GM21390 (cell line): ENCODE results near the gene SH3BP4.
"Not testable (repeated sequence)": the region's sequence is repeated elsewhere in the genome, so short reads cannot be mapped to it uniquely, and the experiment has no call there.

Experiments used
- ATAC-seq: cut with Tn5 transposase; IDR thresholded peaks from one replicate; pipeline ENCODE4 v1.9.1; 2021; ENCODE audit not compliant: unreplicated experiment

SH3BP4 gene

GRCh38 chr2:235052514-235053354 is 100.9 kb downstream of the SH3BP4 start:
- no peak for ATAC-seq

DNA sequence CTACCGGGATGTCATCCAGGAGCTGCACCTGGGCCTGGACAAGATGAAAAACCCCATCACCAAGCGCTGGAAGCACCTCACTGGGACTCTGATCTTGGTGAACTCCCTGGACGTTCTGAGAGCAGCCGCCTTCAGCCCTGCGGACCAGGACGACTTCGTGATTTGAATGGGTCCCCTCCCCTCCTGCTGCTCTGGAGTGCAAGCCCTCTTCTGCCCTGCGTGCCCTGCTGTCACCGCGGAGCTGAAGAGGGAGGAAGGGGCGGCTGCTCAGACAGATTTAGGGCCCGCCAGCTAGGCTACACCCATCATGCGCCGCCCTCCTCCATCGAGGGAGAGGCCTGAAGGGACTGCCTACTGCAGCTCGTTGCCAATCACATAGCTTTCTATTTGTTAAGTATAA is 101.8 kb downstream of the SH3BP4 start:
- ATAC-seq = no peak

GRCh38 chr2:235054475-235054874 is 102.7 kb downstream of the SH3BP4 start:
- ATAC-seq = no peak

GRCh38 chr2:235054919-235055318 is 103.1 kb downstream of the SH3BP4 start:
- ATAC-seq = no peak

- ATAC-seq = no peak
Measured at GRCh38 chr2:235055891-235056516, 104.2 kb downstream of the SH3BP4 start.

DNA sequence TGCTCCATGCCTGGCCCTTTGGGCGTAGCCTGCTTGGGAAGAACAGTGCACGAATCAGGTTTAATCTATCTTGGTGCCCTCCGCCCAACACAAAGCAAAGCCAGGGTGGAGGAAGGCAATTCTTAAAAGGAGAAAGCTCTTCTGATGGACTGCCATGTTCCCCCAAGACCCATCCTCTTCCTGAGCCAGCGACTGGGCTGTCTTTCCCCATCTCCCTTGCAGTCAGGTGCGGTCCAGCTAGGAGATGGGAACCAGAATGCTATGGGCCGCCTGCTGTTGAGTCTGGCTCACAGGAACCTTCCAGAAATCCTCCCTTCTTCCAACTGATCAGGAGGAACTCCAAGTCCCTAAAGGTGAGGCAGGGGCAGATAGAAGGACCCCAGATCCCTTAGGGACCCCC is 105.0 kb downstream of the SH3BP4 start:
- ATAC-seq = no peak

DNA sequence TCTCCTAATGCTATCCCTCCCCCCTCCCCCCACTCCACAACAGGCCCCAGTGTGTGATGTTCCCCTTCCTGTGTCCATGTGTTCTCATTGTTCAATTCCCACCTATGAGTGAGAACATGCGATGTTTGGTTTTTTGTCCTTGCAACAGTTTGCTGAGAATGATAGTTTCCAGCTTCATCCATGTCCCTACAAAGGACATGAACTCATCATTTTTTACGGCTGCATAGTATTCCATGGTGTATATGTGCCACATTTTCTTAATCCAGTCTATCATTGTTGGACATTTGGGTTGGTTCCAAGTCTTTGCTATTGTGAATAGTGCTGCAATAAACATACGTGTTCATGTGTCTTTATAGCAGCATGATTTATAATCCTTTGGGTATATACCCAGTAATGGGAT is 105.8 kb downstream of the SH3BP4 start:
- not testable (repeated sequence) for ATAC-seq

DNA sequence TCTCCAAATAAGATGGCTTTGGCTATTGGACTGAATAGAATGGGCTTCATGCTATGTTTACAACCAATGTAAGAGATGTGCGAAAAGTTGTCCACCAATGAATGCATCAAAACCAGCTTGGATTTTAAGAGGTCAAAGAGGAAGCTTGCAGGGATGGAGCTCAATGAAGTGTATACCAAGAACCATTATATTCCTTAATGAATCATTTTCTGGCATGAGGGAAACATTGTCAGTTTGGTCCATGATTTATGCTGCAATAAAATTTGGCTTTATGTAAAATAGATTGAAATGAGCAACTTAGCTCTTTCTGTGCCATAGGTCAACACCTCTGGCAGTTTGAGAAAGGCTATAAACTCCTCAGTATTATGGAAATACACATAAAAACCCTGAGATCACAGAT is 107.3 kb downstream of the SH3BP4 start:
- no peak for ATAC-seq

DNA sequence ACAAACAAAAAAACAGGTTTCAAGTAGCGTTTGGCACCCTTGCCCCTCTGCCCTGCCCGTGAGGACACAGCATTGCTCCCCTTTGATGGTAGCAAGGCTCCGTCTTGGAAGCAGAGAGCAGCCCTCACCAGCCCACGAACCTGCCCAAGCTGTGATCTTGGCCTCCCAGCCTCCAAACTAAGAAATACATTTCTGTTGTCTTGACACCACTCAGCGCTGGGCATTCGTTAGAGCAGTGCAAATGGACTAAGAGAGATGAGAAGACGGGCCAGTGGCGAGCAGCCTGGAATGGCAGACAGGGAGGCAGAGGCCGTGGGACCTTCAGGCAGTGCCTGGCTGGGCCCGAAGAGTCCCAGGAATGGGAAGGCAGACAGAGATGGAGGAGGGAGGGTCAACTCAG is 109.8 kb downstream of the SH3BP4 start:
- no peak for ATAC-seq

- no peak for ATAC-seq
Measured at GRCh38 chr2:235063471-235063961, 111.7 kb downstream of the SH3BP4 start.

DNA sequence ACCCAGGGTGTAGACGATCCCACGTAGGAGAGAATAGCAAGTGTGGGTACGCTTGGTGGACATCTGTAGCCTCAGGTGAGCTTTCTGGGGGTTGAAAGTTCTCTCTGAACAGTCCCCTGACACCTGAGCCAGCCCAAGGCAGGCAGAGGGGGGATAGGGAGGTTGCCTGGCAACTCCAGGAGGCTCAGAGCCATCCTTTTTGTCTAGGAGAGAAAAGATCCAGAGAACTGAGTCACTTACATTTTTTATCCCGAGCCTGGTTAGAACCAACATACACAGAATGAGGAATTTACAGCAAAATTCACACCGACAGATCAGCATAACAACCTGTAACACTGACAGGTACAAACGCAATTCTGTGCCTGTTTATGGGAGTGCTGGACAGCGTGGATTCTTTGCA is 113.2 kb downstream of the SH3BP4 start:
- ATAC-seq = no peak

DNA sequence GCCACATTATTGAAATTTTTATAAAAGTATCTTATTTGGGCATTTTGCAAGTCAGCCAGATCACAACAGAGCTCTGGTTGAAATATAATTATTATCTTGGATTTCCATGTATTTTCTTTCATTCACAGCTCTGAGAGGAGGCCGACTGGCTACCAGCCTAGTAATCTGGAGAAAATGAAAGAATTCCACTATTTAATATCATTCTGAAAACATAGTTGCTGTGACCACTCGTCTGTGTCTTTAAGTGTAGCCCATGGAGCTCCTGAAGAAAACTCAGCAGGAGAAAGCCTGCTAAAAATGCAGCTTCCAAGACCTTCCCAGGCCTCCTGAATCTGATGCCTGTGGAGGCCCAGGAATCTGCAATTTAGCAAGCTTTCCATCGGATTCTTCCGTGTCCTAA is 114.7 kb downstream of the SH3BP4 start:
- no peak for ATAC-seq

DNA sequence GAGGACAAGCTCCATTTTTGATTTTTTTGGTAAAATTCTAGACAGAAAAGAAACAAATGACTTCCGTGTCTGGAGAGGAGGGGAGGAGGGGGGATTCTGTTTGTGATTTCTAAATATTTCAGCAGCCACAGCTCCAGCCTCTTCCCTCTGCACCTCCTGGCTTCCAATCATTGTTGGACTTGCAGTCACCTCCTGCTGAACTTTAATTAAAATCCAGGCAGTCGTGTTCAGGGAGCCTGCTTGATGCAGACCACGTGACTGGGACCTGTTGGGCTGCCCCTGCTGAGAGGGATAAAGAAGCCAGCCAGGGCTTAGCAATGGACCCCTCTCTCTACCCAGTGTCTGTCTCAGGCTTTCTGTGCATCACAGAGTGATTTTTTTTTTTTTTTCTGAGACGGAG is 115.1 kb downstream of the SH3BP4 start:
- no peak for ATAC-seq

DNA sequence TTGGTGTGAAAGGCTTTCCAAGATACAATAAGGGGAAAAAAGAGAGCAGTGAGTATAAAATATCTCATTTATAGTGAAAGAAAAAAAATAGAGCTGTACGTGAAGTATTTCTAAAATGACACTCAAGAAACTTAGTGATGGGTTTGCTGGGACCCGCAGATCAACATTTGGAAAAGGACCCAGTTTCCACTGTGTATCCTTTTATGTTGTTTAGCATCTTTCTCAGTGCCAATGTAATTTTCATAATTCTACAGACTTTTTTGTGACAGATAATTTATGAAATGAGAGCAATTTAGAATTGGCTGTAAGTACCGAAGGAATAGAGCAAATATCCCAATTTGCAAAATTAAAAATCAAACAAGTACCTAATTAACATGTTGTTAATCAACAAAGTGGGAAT is 116.9 kb downstream of the SH3BP4 start:
- ATAC-seq = no peak

DNA sequence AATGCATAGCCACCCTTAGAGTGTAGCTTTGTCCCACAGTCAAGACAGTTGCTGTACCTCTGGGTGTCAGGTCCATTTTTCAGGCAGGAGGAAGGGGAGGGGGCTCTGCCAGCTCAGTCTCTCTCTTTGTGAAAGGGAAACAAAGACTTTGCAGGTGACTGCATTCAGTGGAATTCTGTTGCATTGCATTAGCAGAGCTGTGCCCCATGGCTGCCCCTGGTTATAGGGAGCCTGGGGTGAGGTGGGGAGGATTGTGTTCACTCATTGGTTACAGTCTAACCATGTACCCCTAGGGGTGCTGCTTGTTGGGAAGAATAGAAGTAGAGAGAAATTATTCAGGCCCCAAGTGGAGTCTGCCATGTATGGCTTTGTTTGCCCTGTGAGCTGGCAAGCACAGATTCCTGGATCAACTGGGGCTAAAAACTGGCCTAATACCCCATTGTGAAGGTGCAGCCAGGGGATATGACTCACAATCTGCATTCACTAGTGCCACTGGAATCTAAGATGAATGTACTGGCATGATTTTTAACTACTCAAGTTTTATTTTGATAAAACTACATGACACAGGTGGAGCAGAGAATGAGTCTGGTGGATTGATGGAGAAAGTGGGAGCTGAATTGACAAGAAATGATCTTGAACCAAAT is 118.4 kb downstream of the SH3BP4 start:
- ATAC-seq = no peak

GRCh38 chr2:235073868-235074413 is 122.1 kb downstream of the SH3BP4 start:
- ATAC-seq = no peak

DNA sequence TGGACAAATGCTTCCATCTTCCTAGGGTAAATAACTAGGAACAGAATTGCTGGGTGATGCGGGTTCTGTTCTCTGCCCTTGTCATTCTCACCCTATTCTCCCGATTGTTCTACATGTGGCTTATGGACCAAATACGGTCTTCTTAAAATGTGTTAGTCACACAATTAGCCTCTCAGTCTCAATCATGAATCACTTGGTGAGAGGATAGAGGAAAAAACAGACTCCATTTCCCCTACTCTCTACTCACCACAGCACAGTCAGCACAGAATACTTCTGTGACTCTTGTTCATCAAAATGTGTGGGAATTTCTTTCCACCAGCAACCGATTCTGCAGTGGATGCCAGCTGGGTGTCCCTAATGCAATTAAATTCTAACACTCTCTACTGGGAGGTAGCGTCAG is 125.2 kb downstream of the SH3BP4 start:
- no peak for ATAC-seq

DNA sequence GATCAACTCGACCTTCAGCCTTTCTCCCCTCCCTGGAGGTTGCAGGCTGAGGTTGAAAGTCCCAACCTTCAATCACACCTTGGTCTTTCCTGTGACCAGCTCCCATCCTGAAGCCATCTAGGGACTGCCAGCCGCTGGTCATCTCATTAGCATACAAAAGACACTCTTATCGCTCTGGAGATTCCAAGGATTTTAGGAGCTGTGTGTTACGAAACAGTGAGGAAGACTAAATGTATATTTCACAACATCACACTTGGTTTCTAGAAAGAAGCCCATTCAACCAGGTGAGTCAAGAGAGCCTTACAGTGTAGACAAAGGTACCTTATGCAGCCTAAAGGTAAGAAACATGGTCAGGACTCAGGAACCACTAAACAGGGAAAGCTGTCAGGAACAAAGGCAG is 126.4 kb downstream of the SH3BP4 start:
- no peak for ATAC-seq

DNA sequence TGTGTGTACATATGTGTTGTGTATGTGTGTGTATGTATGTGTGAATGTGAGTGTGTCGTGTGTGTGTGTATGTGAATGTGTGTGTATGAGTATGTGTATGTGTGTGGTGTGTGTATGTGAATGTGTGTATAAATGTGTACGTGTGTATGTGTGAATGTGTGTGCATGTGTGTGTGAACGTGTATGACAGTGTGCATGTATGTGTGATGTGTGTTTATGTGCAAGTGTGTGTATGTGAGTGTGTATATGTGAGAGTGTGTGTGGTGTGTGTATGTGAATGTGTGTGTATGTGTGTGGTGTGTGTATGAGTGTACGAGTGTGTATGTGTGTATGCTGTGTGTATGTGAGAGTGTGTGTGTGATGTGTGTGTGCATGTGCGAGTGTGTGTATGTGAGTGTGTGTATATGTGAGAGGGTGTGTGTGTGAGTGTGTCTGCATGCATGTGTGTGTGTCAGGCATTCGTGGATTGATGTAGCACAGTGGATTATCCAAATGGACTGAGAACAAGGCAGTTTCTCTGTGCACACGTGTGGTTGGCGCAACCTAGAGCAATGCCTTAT is 127.2 kb downstream of the SH3BP4 start:
- no peak for ATAC-seq

DNA sequence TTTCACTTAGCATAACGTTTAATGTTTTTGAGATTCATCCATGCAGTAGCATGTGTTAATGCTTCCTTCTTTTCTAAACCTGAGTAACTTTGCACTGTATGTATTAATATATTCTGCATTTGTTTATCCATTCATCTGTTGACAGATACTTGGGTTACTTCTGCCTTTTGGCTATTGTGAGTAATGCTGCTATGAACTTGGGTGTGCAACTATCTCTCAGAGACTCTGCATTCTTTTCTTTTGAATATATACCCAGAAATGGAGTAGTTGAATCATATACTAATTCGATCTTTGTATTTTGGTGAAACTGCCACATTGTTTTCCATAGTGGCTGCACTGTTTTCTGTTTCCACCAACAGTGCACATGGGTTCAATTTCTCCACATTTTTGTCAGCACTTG is 128.3 kb downstream of the SH3BP4 start:
- ATAC-seq = no peak

GRCh38 chr2:235082578-235083338 is 130.9 kb downstream of the SH3BP4 start:
- no peak for ATAC-seq
